ENCODE measurements around the gene PRKAG1.

- no peak for TF ChIP-seq CTCF (IDR thresholded peaks at IDR 0.05)
- no peak for TF ChIP-seq POLR2AphosphoS5 (IDR thresholded peaks at IDR 0.05)
- no peak for TF ChIP-seq POLR2A (IDR thresholded peaks at IDR 0.05)
Measured at GRCh38 chr12:49024543-49024942, 6.0 kb upstream of the PRKAG1 start.
